NCI-H460 (cell line): ENCODE results near the gene IGLL5. TPM values are rescaled to one million over a fixed set of nuclear protein-coding genes. Genes with fewer than 3 reads are reported as not detected.

Experiments used
- DNase-seq: peaks from one replicate; pipeline ENCODE4 v3.0.0-alpha.2; 2016; ENCODE audit warnings: low read depth; ENCODE audit errors: extremely low read depth
- total RNA-seq: library from RNA; depleted of rRNA; stranded (reverse); fragments of >200 nt; shearing (Covaris generic); gene quantifications from 2 replicates; pipeline ENCODE4 v1.2.3, GENCODE V29; 2014

Gene IGLL5
- total RNA-seq, 1 experiment from 2014 or later = not detected

GRCh38 chr22:22858559-22858937, 29.1 kb upstream of the IGLL5 start:
- DNase-seq = no peak

- no peak for DNase-seq
Measured at GRCh38 chr22:22863001-22863400, 24.6 kb upstream of the IGLL5 start.

DNA sequence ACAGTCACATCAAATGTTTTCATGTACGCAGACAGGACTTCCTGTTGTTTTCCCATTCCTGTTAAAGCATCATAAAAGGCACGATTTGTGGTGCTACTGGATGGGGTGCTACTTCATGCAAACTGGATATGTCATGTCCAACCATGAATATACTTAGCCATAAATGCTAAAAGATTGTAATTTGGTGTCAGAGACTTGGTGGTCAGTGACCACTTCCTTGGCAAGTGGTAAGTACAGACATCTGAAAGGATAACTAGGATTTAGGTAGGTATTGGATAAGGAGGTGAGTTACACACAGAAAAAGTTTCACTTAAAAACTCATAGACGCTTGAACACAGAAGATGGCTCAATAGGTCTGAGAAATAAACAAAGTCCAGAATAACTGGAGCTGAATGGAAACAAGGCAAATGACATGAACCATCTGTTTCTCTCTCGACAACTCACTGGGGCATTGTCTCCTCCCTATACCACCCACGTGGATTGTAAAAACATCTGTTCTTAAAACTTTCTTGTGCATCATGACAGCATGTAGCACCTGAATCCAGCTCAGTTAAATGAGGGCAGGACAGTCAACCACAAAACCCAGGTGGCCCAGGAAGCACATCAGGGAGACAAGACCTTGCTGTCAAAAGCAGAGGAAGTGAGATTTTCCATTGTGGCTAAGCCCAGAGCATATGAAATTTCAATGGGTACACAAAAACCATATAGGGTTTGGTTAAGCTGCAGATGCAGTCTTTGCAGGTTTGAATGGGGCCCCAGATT, 22.1 kb upstream of the IGLL5 start:
- no peak for DNase-seq

GRCh38 chr22:22866381-22867111, 21.1 kb upstream of the IGLL5 start:
- no peak for DNase-seq

DNA sequence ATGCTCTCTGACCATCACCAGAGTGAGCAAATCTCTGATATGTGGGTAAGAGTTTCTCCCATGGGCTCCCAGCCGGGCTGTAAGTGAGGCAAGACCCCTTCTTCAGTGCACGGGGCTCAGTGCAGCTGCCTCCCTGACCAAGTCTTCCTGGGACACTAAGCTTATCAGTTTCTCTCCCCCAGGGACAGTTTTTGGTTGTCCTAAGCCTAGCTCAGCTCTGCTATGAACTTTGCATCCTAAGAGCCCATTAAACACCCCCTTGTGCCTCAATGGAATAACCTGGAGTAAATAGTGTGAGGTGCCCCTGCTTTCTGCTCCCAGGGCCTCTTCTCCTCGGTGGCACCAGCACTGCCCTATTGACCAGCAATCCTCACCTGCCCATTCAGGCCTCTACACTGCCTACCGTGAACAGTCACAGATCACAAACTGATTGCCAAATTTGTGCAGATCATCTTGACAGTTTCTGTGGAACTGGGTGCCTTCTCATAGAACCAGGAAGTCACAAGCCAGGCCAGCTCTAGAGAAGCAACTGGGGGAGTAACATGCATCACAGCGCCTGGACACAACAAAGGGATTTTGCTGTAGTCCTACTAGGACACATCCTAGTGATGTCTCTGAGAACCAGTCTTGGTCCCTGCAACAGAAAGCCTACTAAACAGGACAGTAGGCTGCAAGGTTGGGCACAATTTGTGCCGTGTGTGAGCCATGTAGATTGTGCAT, 19.5 kb upstream of the IGLL5 start:
- no peak for DNase-seq

- DNase-seq = no peak
Measured at GRCh38 chr22:22870577-22871404, 16.8 kb upstream of the IGLL5 start.

DNA sequence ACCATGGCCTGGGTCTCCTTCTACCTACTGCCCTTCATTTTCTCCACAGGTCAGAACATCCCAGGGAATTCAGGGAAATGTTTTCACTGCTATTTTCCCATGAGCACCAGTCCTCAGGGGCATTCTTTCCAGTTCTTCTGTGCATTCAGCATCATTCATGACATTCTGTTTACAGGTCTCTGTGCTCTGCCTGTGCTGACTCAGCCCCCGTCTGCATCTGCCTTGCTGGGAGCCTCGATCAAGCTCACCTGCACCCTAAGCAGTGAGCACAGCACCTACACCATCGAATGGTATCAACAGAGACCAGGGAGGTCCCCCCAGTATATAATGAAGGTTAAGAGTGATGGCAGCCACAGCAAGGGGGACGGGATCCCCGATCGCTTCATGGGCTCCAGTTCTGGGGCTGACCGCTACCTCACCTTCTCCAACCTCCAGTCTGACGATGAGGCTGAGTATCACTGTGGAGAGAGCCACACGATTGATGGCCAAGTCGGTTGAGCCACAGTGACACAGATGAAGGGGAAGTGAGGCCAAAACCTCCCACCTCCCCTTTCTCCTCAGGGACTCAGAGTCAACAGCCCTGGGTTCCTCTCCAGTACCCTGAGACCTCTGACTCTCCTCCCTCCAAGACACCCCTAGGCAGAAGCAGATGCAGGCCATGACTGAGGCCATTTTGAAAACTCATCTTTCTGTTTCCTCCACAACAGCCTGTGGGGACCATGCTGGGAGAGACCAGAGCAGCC, 15.9 kb upstream of the IGLL5 start:
- DNase-seq = no peak

- no peak for DNase-seq
Measured at GRCh38 chr22:22872722-22873708, 14.6 kb upstream of the IGLL5 start.

DNA sequence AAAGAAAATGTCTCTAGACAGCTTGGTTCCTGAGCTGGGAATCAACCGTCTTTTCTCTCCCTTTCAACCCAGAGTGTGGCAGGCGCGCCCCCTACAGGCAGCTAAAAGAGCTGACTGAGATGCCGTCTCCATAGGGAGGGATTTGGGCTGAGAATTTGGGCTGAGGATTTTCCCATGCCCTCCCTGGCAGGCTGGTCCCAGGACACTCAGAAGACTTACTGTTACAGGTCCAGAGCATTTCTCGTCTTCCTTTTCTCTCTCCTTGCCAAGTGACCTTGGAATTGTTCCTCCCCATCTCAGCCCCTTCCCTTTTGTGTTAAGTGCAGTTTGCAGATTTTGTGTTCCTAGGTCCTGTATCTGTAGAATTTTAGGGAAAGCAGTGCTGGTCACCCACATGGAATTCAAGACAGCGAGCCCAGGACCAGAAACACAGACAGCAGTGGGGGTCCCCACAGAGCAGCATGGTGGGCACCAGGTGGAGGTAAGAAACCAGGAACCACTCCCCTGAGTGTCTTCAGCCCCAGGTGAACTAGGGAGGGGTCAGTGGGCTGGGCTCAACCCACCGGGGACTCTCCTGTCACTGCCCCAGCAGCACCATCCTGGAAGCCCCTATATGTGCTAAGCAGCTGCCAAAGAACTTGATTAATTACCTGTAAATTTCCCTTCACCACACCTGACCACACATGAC, 9.9 kb upstream of the IGLL5 start:
- DNase-seq = peak; percentile 48

- DNase-seq = no peak
Measured at GRCh38 chr22:22878211-22878570, 9.4 kb upstream of the IGLL5 start.

GRCh38 chr22:22878801-22879674, 8.6 kb upstream of the IGLL5 start:
- no peak for DNase-seq

- DNase-seq = no peak
Measured at GRCh38 chr22:22879675-22880155, 7.9 kb upstream of the IGLL5 start.

DNA sequence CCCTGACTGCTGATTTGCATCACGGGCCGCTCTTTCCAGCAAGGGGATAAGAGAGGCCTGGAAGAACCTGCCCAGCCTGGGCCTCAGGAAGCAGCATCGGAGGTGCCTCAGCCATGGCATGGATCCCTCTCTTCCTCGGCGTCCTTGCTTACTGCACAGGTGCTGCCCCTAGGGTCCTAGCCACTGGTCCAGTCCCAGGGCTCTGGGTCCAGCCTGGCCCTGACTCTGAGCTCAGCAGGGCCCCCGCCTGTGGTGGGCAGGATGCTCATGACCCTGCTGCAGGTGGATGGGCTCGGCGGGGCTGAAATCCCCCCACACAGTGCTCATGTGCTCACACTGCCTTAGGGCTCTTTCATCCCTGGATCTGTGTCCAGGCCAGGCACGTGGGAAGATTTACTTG, 7.0 kb upstream of the IGLL5 start:
- no peak for DNase-seq

GRCh38 chr22:22881116-22882000, 6.3 kb upstream of the IGLL5 start:
- DNase-seq = no peak

DNA sequence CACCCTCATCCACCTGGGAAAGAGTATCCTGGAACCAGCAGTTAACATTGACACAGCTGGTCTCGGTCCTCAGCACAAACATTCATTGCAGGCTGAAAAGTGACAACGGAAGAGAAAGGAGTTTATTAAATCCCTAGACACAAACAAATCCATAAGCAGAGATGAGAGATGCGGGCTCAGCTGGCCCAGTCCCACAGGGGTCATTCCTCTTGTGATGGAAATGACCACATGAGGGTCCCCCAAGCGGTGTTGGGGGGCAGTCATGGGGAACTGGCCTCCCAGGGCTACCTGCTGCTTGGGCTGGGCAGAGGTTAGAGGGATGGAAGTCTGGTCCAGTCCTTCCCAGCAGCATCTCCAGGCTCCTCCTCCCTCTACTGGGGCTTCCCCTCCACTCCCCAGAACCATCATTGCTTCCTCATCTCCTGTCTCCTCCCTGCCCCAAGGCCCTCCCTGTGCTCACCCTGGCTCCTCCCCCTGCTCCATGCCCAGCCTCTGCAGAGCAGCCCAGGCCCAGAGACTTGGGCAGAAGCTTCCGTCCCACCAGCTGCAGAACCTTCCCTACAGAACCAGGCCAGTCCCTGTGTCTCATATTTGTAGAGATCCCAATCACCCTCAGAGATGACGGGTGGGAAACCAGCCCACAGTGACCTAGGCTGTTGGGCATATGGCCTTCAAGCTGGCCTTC, 5.4 kb upstream of the IGLL5 start:
- DNase-seq = no peak
